Measurements from ENCODE around the gene ZNF841. TPM values are rescaled to one million over a fixed set of nuclear protein-coding genes. Genes with fewer than 3 reads are reported as not detected.

ZNF841 gene
- total RNA-seq, 4 donors from 2014 or later: 9.0 to 19.5 (median 17.1) TPM

GRCh38 chr19:52115526-52116053 is 20.0 kb upstream of the ZNF841 start:
- intact Hi-C loops (cut with DNase I): no loop called here
- no peak for TF ChIP-seq POLR2A (IDR thresholded peaks at IDR 0.05)
- no peak for TF ChIP-seq CTCF (IDR thresholded peaks at IDR 0.05)
- H3K36me3 ChIP-seq: peaks cover 18 to 58% (median 29%) of the 10 kb centered on the region in 3 donors
- peak overlapping the region in 1 of 4 donors; percentile 27 for H3K4me3 ChIP-seq
- H3K27ac ChIP-seq: no peak overlapping the region
- WGBS, 2 donors: 93 to 98% methylated on average over 12 of the region's 12 CpGs
- no peaks in the 10 kb centered on the region for H3K27me3 ChIP-seq
- no peak for DNase-seq
- no peaks in the 10 kb centered on the region for H3K4me1 ChIP-seq
- peaks cover 27 to 100% (median 91%) of the 10 kb centered on the region in 3 donors for H3K9me3 ChIP-seq

- intact Hi-C loops (cut with DNase I): no loop called here
- no peak for DNase-seq
- H3K27ac ChIP-seq: no peak overlapping the region
- H3K9me3 ChIP-seq: peaks cover 27 to 100% (median 94%) of the 10 kb centered on the region in 3 donors
- TF ChIP-seq CTCF (IDR thresholded peaks at IDR 0.05): no peak
- TF ChIP-seq POLR2A (IDR thresholded peaks at IDR 0.05): no peak
- no peaks in the 10 kb centered on the region for H3K27me3 ChIP-seq
- H3K4me1 ChIP-seq: no peaks in the 10 kb centered on the region
- peak overlapping the region in 1 of 4 donors; percentile 15 for H3K4me3 ChIP-seq
- 94 to 96% methylated on average over 5 of the region's 5 CpGs for WGBS, 2 donors
- H3K36me3 ChIP-seq: peaks cover 14 to 49% (median 29%) of the 10 kb centered on the region in 3 donors
Observed at GRCh38 chr19:52114691-52115090, 19.1 kb upstream of the ZNF841 start.

GRCh38 chr19:52112624-52113023 is 17.1 kb upstream of the ZNF841 start:
- Histone ChIP-seq H3K36me3 (peaks cover 9 to 28% (median 11%) of the 10 kb centered on the region in 3 donors), H3K27me3 (no peaks in the 10 kb centered on the region), H3K9me3 (peaks cover 27 to 92% (median 92%) of the 10 kb centered on the region in 3 donors), H3K4me1 (no peaks in the 10 kb centered on the region), H3K27ac (no peak overlapping the region), H3K4me3 (no peak overlapping the region)
- no peak for DNase-seq
- intact Hi-C loops (cut with DNase I): no loop called here
- WGBS, 2 donors: 82 to 95% methylated on average over 3 of the region's 3 CpGs
- TF ChIP-seq POLR2A (IDR thresholded peaks at IDR 0.05): no peak
- no peak for TF ChIP-seq CTCF (IDR thresholded peaks at IDR 0.05)

GRCh38 chr19:52110780-52111179 is 15.2 kb upstream of the ZNF841 start:
- Histone ChIP-seq H3K9me3 (peaks cover 18 to 89% (median 87%) of the 10 kb centered on the region in 3 donors), H3K27me3 (no peaks in the 10 kb centered on the region), H3K4me1 (no peaks in the 10 kb centered on the region), H3K4me3 (no peak overlapping the region), H3K27ac (no peak overlapping the region), H3K36me3 (peaks cover 0 to 10% (median 2%) of the 10 kb centered on the region in 3 donors)
- no peak for DNase-seq
- intact Hi-C loops (cut with DNase I): no loop called here
- TF ChIP-seq POLR2A (IDR thresholded peaks at IDR 0.05) (no peak), CTCF (IDR thresholded peaks at IDR 0.05) (no peak)
- WGBS, 2 donors: 88 to 93% methylated on average over 6 of the region's 6 CpGs

- Histone ChIP-seq H3K9me3 (peaks cover 0 to 77% (median 25%) of the 10 kb centered on the region in 3 donors), H3K4me3 (no peak overlapping the region), H3K27me3 (no peaks in the 10 kb centered on the region), H3K36me3 (no peaks in the 10 kb centered on the region), H3K27ac (no peak overlapping the region), H3K4me1 (no peaks in the 10 kb centered on the region)
- no peak for TF ChIP-seq POLR2A (IDR thresholded peaks at IDR 0.05)
- no peak for TF ChIP-seq CTCF (IDR thresholded peaks at IDR 0.05)
- 94 to 97% methylated on average over 1 of the region's 1 CpG for WGBS, 2 donors
- intact Hi-C loops (cut with DNase I): no loop called here
- DNase-seq: no peak
Observed at GRCh38 chr19:52102782-52103181, 7.2 kb upstream of the ZNF841 start.
